Activated CD4-positive, alpha-beta T cell treated with anti-CD3 and anti-CD28 coated beads, Interleukin-2, amount 10 ng/mL, durations not matched to agents 24 days and 14 days (primary cell): ENCODE measurements around the gene RIC3. TPM values are rescaled to one million over a fixed set of nuclear protein-coding genes. Genes with fewer than 3 reads are reported as not detected.

ENCODE experiments used
- DNase-seq: peaks from one replicate; pipeline ENCODE4 v3.0.0; 2022
- H3K27ac Mint-ChIP-seq: one replicate; pipeline ENCODE4 v1.8.0; 2022; ENCODE audit warnings: mild to moderate bottlenecking, mixed read lengths
- H3K27me3 Mint-ChIP-seq: one replicate; pipeline ENCODE4 v1.8.0; 2022; ENCODE audit warnings: mixed read lengths
- H3K36me3 Mint-ChIP-seq: one replicate; pipeline ENCODE4 v1.8.0; 2022; ENCODE audit warnings: low read depth, mild to moderate bottlenecking, mixed read lengths
- H3K4me1 Mint-ChIP-seq: one replicate; pipeline ENCODE4 v1.8.0; 2021; ENCODE audit warnings: mixed read lengths
- H3K4me3 Mint-ChIP-seq: one replicate; pipeline ENCODE4 v1.8.0; 2022; ENCODE audit warnings: mild to moderate bottlenecking, moderate library complexity, mixed read lengths
- H3K9me3 Mint-ChIP-seq: one replicate; pipeline ENCODE4 v1.8.0; 2021; ENCODE audit warnings: mixed read lengths
- intact Hi-C: fragments of 100-400 bp; cut with micrococcal nuclease; formaldehyde crosslinking; loops from one replicate; pipeline ENCODE4 v1.15.1; 2023
- total RNA-seq: library from RNA; stranded (reverse); gene quantifications from 2 replicates; pipeline ENCODE4 v1.2.3, GENCODE V29; 2022

Gene RIC3
- total RNA-seq, 1 donor from 2014 or later: 4.5 TPM

DNA sequence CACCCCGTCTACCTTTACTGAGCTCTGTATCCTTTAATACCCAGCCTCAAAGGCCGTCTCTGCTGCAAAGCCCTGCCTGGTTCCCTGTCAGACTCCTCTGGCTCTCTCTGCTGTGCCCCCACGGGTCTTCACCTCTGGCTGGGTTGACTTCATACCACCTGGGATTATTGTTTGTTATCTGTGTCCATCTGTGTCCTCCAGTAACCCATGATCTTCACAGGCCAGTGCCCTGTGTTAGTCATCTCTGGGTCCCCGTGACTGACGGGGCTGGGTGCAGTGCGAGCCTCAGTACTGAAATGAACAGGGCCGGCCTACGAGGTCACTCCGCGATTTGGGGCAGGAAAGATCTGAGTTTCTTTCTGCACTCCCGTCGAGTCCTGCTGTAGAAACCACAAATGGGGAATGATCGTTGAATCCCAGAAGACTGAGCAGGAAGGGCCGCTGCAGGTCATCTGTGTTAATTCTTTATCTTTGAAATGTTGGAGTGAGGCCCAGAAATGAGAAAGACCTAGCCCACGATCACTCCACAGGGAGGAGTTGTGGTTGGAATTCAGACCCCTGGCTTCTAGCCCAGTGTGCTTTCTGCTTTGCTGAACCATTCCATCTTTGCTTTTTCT is 100.1 kb downstream of the RIC3 start:
- no peaks in the 10 kb centered on the region for H3K4me1 Mint-ChIP-seq
- intact Hi-C loops: no loop called here
- no peak overlapping the region for H3K27ac Mint-ChIP-seq
- no peaks in the 10 kb centered on the region for H3K36me3 Mint-ChIP-seq
- H3K4me3 Mint-ChIP-seq: no peak overlapping the region
- H3K27me3 Mint-ChIP-seq: peaks cover 15% of the 10 kb centered on the region
- DNase-seq: no peak
- H3K9me3 Mint-ChIP-seq: no peaks in the 10 kb centered on the region

- Mint-ChIP-seq H3K36me3 (no peaks in the 10 kb centered on the region), H3K9me3 (no peaks in the 10 kb centered on the region), H3K4me3 (no peak overlapping the region), H3K4me1 (no peaks in the 10 kb centered on the region), H3K27ac (no peak overlapping the region), H3K27me3 (peaks cover 10% of the 10 kb centered on the region)
- intact Hi-C loops: no loop called here
- DNase-seq: no peak
Measured at GRCh38 chr11:8067929-8068575, 100.8 kb downstream of the RIC3 start.

GRCh38 chr11:8067567-8067928 is 101.3 kb downstream of the RIC3 start:
- Mint-ChIP-seq H3K27ac (no peak overlapping the region), H3K4me3 (no peak overlapping the region), H3K9me3 (no peaks in the 10 kb centered on the region), H3K4me1 (no peaks in the 10 kb centered on the region), H3K27me3 (peaks cover 9% of the 10 kb centered on the region), H3K36me3 (no peaks in the 10 kb centered on the region)
- intact Hi-C loops: no loop called here
- no peak for DNase-seq

GRCh38 chr11:8066911-8067455 is 101.8 kb downstream of the RIC3 start:
- no peak for DNase-seq
- Mint-ChIP-seq H3K9me3 (no peaks in the 10 kb centered on the region), H3K36me3 (no peaks in the 10 kb centered on the region), H3K4me1 (no peaks in the 10 kb centered on the region), H3K27me3 (peaks cover 9% of the 10 kb centered on the region), H3K27ac (no peak overlapping the region), H3K4me3 (no peak overlapping the region)
- intact Hi-C loops: no loop called here

DNA sequence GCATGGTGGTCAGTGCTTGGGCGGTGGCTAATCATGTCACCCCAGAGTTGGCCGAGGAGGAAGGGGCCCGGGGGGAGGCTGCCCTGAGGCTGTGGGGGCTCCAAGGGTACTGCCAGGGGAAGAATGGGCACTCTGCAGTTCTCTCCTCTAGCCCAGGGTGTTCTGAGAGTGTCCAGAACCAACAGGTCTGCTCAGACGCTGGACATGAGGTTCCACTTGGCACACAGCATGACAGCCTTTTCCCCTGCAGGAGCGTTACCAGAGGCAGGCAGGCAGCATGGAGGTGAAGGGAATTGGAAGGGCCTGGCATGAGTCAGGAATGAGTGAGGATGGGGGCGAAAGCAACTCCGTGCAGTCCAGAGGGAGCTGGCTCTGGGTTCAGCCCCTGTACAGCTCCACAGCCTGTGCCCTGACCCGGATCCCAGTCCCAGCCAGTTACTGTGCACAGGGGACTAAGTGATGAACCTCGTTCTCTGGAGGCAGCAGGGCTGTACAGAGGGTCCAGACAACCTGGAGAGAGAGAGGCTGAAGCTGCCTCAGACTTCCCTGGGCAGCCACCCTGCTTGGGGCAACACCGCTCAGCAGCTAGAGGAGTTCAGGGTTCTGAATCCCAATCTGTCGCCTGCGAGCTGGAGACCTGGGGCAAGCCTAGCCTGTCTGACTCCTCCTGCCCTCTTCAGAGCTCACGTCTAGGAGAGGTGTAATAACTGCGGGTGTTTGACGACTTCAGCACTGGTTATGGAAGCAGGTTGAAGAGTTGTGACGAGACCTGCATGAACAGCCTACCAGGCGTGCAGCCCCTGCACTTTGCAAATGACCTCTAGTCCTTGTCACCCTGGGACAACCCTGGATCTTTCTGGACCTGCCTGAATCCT is 102.6 kb downstream of the RIC3 start:
- Mint-ChIP-seq H3K27ac (no peak overlapping the region), H3K9me3 (no peaks in the 10 kb centered on the region), H3K4me3 (no peak overlapping the region), H3K36me3 (no peaks in the 10 kb centered on the region), H3K27me3 (peaks cover 9% of the 10 kb centered on the region), H3K4me1 (no peaks in the 10 kb centered on the region)
- intact Hi-C loops: no loop called here
- no peak for DNase-seq

DNA sequence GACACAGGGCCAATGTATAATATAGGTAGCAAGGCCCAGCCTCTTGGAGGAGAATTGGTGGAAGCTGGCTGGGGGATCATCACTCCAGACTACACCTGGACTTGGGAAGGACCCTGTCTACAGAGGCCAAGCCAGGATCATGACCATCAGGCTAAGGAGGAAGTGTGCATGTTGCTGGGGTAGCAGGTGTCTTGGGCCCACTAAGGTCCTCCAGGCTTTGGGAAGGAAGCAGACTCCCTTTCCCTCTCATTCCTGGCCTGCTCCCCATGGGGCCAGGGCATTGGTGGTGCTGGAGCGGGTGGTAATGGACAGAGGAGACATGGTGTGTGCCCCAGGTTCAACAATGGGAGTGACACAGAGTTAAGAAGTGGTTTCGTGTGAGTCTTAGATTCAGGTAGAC is 103.8 kb downstream of the RIC3 start:
- Mint-ChIP-seq H3K4me3 (no peak overlapping the region), H3K36me3 (no peaks in the 10 kb centered on the region), H3K27me3 (peaks cover 3% of the 10 kb centered on the region), H3K27ac (no peak overlapping the region), H3K9me3 (no peaks in the 10 kb centered on the region), H3K4me1 (no peaks in the 10 kb centered on the region)
- DNase-seq: no peak
- intact Hi-C loops: no loop called here

- no peak for DNase-seq
- intact Hi-C loops: no loop called here
- Mint-ChIP-seq H3K9me3 (no peaks in the 10 kb centered on the region), H3K36me3 (no peaks in the 10 kb centered on the region), H3K4me3 (no peak overlapping the region), H3K27ac (no peak overlapping the region), H3K27me3 (no peaks in the 10 kb centered on the region), H3K4me1 (peaks cover under 1% of the 10 kb centered on the region)
Measured at GRCh38 chr11:8063324-8063723, 105.5 kb downstream of the RIC3 start.

- DNase-seq: no peak
- Mint-ChIP-seq H3K27me3 (no peaks in the 10 kb centered on the region), H3K27ac (no peak overlapping the region), H3K4me3 (no peak overlapping the region), H3K4me1 (peaks cover 2% of the 10 kb centered on the region), H3K9me3 (no peaks in the 10 kb centered on the region), H3K36me3 (no peaks in the 10 kb centered on the region)
- intact Hi-C loops: no loop called here
Measured at GRCh38 chr11:8062781-8063257, 106.0 kb downstream of the RIC3 start.

DNA sequence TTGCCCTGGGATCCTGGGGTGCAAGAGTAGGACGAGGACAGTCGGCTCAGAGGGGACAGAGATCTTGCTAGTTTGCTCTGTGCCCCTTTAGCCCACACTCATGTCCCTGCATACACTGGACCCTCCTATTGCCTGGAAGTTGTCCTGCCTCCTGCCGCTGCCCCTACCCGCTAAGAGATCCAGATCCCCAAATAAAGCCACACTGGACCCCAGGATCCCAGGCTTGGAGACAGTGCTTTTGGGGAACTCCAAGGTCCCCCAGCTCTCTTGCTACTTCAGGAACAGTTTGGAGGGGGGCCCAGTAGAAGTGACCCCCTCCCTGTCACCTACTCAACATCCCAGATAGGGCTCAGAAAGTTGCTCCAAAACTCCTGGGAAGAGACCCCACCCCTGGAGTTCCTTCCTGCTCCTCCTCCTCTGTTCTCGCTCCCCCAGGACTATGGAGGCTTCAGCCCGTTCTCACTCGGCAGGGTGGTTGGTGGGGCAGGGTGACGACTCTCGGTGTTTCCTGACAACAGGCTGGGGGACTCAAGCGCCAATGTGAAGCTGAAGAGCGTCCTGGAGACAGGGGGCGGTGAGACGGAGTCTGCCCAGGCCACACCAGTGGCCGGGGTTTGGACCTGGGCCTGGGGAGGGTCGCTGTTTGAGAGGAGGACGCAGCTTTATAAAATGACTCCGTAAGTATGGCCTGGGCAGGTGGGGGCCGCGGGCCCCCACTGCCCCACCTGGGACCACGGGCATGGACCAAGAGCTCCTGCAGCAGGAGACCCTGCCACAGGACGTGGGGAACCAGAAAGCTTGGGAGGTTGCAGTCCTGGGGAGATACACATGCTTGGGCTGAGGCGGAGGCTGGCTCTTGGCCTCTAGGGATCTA is 107.0 kb downstream of the RIC3 start:
- H3K4me1 Mint-ChIP-seq: peaks cover 2% of the 10 kb centered on the region
- no peak for DNase-seq

GRCh38 chr11:8060801-8061554 is 107.8 kb downstream of the RIC3 start:
- Mint-ChIP-seq H3K9me3 (no peaks in the 10 kb centered on the region), H3K27ac (no peak overlapping the region), H3K4me1 (peaks cover 5% of the 10 kb centered on the region), H3K27me3 (no peaks in the 10 kb centered on the region), H3K36me3 (no peaks in the 10 kb centered on the region), H3K4me3 (no peak overlapping the region)
- no peak for DNase-seq
- intact Hi-C loops: no loop called here

More for the DNA sequence above, 107.0 kb downstream of the RIC3 start:
- Mint-ChIP-seq H3K4me3 (no peak overlapping the region), H3K36me3 (no peaks in the 10 kb centered on the region), H3K9me3 (no peaks in the 10 kb centered on the region), H3K27ac (no peak overlapping the region), H3K27me3 (no peaks in the 10 kb centered on the region)
- intact Hi-C loops: no loop called here

GRCh38 chr11:8060146-8060719 is 108.6 kb downstream of the RIC3 start:
- DNase-seq: no peak
- Mint-ChIP-seq H3K4me3 (no peak overlapping the region), H3K36me3 (no peaks in the 10 kb centered on the region), H3K9me3 (no peaks in the 10 kb centered on the region), H3K27me3 (no peaks in the 10 kb centered on the region), H3K27ac (no peak overlapping the region), H3K4me1 (peaks cover 5% of the 10 kb centered on the region)
- intact Hi-C loops: no loop called here

- no peak overlapping the region for H3K4me3 Mint-ChIP-seq
- no peaks in the 10 kb centered on the region for H3K27me3 Mint-ChIP-seq
- intact Hi-C loops: no loop called here
- no peaks in the 10 kb centered on the region for H3K9me3 Mint-ChIP-seq
- no peak overlapping the region for H3K27ac Mint-ChIP-seq
- H3K4me1 Mint-ChIP-seq: peaks cover 5% of the 10 kb centered on the region
- DNase-seq: no peak
- H3K36me3 Mint-ChIP-seq: no peaks in the 10 kb centered on the region
Measured at GRCh38 chr11:8059571-8060011, 109.2 kb downstream of the RIC3 start.
